Measurements from ENCODE around the gene RAB6B. TPM values are rescaled to one million over a fixed set of nuclear protein-coding genes. Genes with fewer than 3 reads are reported as not detected.
A peak's percentile ranks its signal among the peaks of the same experiment; 100 is the strongest.

Gene RAB6B
- total RNA-seq, 1 experiment from 2014 or later = 18.0 TPM

- no peaks in the 10 kb centered on the region; the same call in 1 of the 2 replicates for H3K4me1 Mint-ChIP-seq
- ChIA-PET CTCF (interaction anchor here (1.0 to 1.5 kb wide), 2 partner anchors 12 to 101 kb away, joined by 3 to 4 read pairs; no protein-coding TSS in a partner anchor), POLR2A (no interaction called here)
- H3K9me3 Mint-ChIP-seq = no peaks in the 10 kb centered on the region
- H3K36me3 Mint-ChIP-seq = peaks cover 10% of the 10 kb centered on the region; the same call in 1 of the 2 replicates
- H3K27ac Mint-ChIP-seq = no peak overlapping the region
- no peaks in the 10 kb centered on the region for H3K27me3 Mint-ChIP-seq (ENCODE audit: low read depth)
- DNase-seq (ENCODE audit: low spot score) (no peak), ATAC-seq (no peak)
- H3K4me3 Mint-ChIP-seq = no peak overlapping the region
- TF ChIP-seq ZNF219 (CRISPR knock-in tag; IDR thresholded peaks at IDR 0.05; ENCODE audit: borderline replicate concordance) = no peak
Observed at GRCh38 chr3:133829310-133829707, 66.4 kb downstream of the RAB6B start.

GRCh38 chr3:133828576-133829309 lies 66.9 kb downstream of the RAB6B start:
- peak; percentile 92 for ATAC-seq
- ChIA-PET CTCF (interaction anchor here (1.0 to 1.5 kb wide), 2 partner anchors 11 to 99 kb away, joined by 4 to 9 read pairs; no protein-coding TSS in a partner anchor), POLR2A (no interaction called here)
- Mint-ChIP-seq H3K9me3 (no peaks in the 10 kb centered on the region), H3K4me1 (no peaks in the 10 kb centered on the region; the same call in 1 of the 2 replicates), H3K4me3 (no peak overlapping the region), H3K27ac (no peak overlapping the region), H3K27me3 (ENCODE audit: low read depth) (no peaks in the 10 kb centered on the region), H3K36me3 (peaks cover 16% of the 10 kb centered on the region; the same call in 1 of the 2 replicates)
- TF ChIP-seq ZNF396 (CRISPR knock-in tag; IDR thresholded peaks at IDR 0.05; ENCODE audit: borderline replicate concordance) (no peak), NFYB (CRISPR knock-in tag; conservative IDR thresholded peaks at IDR 0.05; ENCODE audit: low read depth) (peak; percentile 48; the same call in 1 of the 2 replicates)
- peak; percentile 52 for DNase-seq (ENCODE audit: low spot score)

GRCh38 chr3:133827684-133828083 lies 68.0 kb downstream of the RAB6B start:
- H3K9me3 Mint-ChIP-seq = no peaks in the 10 kb centered on the region
- no peak for TF ChIP-seq CDX4 (CRISPR knock-in tag; IDR thresholded peaks at IDR 0.05; ENCODE audit: borderline replicate concordance)
- H3K4me3 Mint-ChIP-seq = no peak overlapping the region
- ChIA-PET POLR2A (no interaction called here), CTCF (interaction anchor here (0.6 kb wide), 1 partner anchor 264 kb away, joined by 5 read pairs; no protein-coding TSS in a partner anchor)
- H3K27me3 Mint-ChIP-seq (ENCODE audit: low read depth) = no peaks in the 10 kb centered on the region
- H3K27ac Mint-ChIP-seq = no peak overlapping the region
- H3K4me1 Mint-ChIP-seq = peaks cover 3% of the 10 kb centered on the region
- DNase-seq (ENCODE audit: low spot score) (no peak), ATAC-seq (no peak)
- H3K36me3 Mint-ChIP-seq = peaks cover 25% of the 10 kb centered on the region; the same call in 1 of the 2 replicates

GRCh38 chr3:133827136-133827535 lies 68.5 kb downstream of the RAB6B start:
- Mint-ChIP-seq H3K27me3 (ENCODE audit: low read depth) (no peaks in the 10 kb centered on the region), H3K36me3 (peaks cover 28% of the 10 kb centered on the region; the same call in 1 of the 2 replicates), H3K27ac (no peak overlapping the region), H3K9me3 (no peaks in the 10 kb centered on the region), H3K4me1 (peaks cover 6% of the 10 kb centered on the region), H3K4me3 (no peak overlapping the region)
- ChIA-PET POLR2A (no interaction called here), CTCF (interaction anchor here (0.6 kb wide), 1 partner anchor 264 kb away, joined by 5 read pairs; no protein-coding TSS in a partner anchor)
- TF ChIP-seq MYBL2 (CRISPR knock-in tag; IDR thresholded peaks at IDR 0.05) (no peak), ZNF416 (CRISPR knock-in tag; IDR thresholded peaks at IDR 0.05) (no peak), OVOL2 (CRISPR knock-in tag; IDR thresholded peaks at IDR 0.05; ENCODE audit: borderline replicate concordance) (no peak), FOXJ3 (CRISPR knock-in tag; IDR thresholded peaks at IDR 0.05; ENCODE audit: borderline replicate concordance) (no peak)
- no peak for ATAC-seq
- no peak for DNase-seq (ENCODE audit: low spot score)

DNA sequence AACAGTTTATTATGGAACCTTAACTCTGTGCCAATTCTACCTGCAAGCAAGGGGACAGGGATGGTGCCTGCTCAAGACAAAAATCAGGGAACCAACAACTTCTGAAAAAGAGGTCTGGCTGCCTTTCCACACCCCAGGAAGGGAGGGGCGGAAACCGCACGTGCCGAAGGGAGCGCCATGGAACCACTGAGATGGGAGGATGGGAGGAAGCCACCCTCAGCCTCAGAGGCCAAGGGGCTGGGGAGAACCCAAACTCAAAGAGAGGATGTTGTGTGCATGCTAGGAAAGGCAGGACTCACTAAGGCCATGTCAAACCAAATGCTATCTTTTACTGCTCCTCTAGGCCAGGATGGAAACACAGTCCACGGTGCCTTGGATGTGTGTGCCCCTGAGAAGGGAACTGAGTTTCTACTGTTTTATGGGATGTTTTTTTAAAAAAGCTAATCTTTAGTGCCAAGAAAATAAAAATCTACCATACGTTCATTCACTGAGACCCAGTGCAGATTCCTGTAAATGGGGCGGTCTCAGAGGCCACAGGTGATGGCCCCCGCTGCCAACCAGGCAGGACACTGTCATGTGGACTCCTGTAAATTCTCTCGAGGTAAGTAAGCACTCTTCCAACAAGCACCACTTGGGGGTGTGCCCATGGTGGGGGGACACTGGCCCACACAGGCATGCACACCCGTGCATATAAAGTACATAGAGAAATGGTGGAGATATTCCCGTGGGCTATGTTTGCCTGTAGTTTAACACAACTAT lies 69.5 kb downstream of the RAB6B start:
- TF ChIP-seq, protein P1, sequence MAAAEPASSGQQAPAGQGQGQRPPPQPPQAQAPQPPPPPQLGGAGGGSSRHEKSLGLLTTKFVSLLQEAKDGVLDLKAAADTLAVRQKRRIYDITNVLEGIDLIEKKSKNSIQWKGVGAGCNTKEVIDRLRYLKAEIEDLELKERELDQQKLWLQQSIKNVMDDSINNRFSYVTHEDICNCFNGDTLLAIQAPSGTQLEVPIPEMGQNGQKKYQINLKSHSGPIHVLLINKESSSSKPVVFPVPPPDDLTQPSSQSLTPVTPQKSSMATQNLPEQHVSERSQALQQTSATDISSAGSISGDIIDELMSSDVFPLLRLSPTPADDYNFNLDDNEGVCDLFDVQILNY (CRISPR knock-in tag; IDR thresholded peaks at IDR 0.05) = no peak
- TF ChIP-seq ZMAT4 (CRISPR knock-in tag; IDR thresholded peaks at IDR 0.05) (no peak), NR2C2 (CRISPR knock-in tag; IDR thresholded peaks at IDR 0.05) (no peak), ZNF219 (CRISPR knock-in tag; IDR thresholded peaks at IDR 0.05; ENCODE audit: borderline replicate concordance) (no peak), TP53 (CRISPR knock-in tag; IDR thresholded peaks at IDR 0.05) (no peak)
- TF ChIP-seq, protein P2, sequence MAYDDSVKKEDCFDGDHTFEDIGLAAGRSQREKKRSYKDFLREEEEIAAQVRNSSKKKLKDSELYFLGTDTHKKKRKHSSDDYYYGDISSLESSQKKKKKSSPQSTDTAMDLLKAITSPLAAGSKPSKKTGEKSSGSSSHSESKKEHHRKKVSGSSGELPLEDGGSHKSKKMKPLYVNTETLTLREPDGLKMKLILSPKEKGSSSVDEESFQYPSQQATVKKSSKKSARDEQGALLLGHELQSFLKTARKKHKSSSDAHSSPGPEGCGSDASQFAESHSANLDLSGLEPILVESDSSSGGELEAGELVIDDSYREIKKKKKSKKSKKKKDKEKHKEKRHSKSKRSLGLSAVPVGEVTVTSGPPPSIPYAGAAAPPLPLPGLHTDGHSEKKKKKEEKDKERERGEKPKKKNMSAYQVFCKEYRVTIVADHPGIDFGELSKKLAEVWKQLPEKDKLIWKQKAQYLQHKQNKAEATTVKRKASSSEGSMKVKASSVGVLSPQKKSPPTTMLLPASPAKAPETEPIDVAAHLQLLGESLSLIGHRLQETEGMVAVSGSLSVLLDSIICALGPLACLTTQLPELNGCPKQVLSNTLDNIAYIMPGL (CRISPR knock-in tag; IDR thresholded peaks at IDR 0.05) = no peak
- no peaks in the 10 kb centered on the region for H3K9me3 Mint-ChIP-seq
- H3K36me3 Mint-ChIP-seq = peaks cover 34% of the 10 kb centered on the region
- POLR2A ChIA-PET = no interaction called here
- H3K27me3 Mint-ChIP-seq (ENCODE audit: low read depth) = no peaks in the 10 kb centered on the region
- no peak for DNase-seq (ENCODE audit: low spot score)
- peaks cover 13% of the 10 kb centered on the region for H3K4me1 Mint-ChIP-seq
- CTCF ChIA-PET = no interaction called here
- ATAC-seq = no peak
- H3K4me3 Mint-ChIP-seq = no peak overlapping the region
- H3K27ac Mint-ChIP-seq = no peak overlapping the region
